GM23338 (cell line): Measurements from ENCODE around the gene CRACR2B.

Experiments used
- CTCF ChIP-seq, 2 experiments: fragments of 200-600 bp in 1 of 2; sonication (generic) in 1 of 2; conservative IDR thresholded peaks; 2 replicates each; pipeline versions ENCODE4 v1.5.1 to v1.6.1; 2016 to 2017; ENCODE audit warnings: antibody characterized with exemption in 2 of 2, low read depth in 2 of 2, mild to moderate bottlenecking in 2 of 2, moderate library complexity in 1 of 2
- POLR2AphosphoS5 ChIP-seq: IDR thresholded peaks from 2 replicates; pipeline ENCODE4 v1.6.1; 2016; ENCODE audit warnings: antibody characterized with exemption, low read depth
- REST ChIP-seq: IDR thresholded peaks from one replicate; pipeline ENCODE4 v1.6.1; 2018; ENCODE audit warnings: antibody characterized with exemption; ENCODE audit not compliant: unreplicated experiment

GRCh38 chr11:796565-797295 is 31.0 kb upstream of the CRACR2B start:
- no peak for TF ChIP-seq POLR2AphosphoS5
- TF ChIP-seq CTCF (conservative IDR thresholded peaks at IDR 0.05; ENCODE audit: low read depth in 2 of 2), result no peak
- TF ChIP-seq REST, result no peak
